GM21786 (cell line): Measurements from ENCODE around the gene DIAPH3.
"Not testable (repeated sequence)": the region's sequence is repeated elsewhere in the genome, so short reads cannot be mapped to it uniquely, and the experiment has no call there.

Experiments
- ATAC-seq: cut with Tn5 transposase; IDR thresholded peaks from one replicate; pipeline ENCODE4 v1.9.1; 2021; ENCODE audit not compliant: unreplicated experiment

DIAPH3 gene, protein sequence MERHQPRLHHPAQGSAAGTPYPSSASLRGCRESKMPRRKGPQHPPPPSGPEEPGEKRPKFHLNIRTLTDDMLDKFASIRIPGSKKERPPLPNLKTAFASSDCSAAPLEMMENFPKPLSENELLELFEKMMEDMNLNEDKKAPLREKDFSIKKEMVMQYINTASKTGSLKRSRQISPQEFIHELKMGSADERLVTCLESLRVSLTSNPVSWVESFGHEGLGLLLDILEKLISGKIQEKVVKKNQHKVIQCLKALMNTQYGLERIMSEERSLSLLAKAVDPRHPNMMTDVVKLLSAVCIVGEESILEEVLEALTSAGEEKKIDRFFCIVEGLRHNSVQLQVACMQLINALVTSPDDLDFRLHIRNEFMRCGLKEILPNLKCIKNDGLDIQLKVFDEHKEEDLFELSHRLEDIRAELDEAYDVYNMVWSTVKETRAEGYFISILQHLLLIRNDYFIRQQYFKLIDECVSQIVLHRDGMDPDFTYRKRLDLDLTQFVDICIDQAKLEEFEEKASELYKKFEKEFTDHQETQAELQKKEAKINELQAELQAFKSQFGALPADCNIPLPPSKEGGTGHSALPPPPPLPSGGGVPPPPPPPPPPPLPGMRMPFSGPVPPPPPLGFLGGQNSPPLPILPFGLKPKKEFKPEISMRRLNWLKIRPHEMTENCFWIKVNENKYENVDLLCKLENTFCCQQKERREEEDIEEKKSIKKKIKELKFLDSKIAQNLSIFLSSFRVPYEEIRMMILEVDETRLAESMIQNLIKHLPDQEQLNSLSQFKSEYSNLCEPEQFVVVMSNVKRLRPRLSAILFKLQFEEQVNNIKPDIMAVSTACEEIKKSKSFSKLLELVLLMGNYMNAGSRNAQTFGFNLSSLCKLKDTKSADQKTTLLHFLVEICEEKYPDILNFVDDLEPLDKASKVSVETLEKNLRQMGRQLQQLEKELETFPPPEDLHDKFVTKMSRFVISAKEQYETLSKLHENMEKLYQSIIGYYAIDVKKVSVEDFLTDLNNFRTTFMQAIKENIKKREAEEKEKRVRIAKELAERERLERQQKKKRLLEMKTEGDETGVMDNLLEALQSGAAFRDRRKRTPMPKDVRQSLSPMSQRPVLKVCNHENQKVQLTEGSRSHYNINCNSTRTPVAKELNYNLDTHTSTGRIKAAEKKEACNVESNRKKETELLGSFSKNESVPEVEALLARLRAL

GRCh38 chr13:60163478-60164233 lies at the start of gene DIAPH3:
DIAPH3 (minus strand) TSS chr13:60163928; CDS start chr13:60163766, 162 bp downstream.
- peak; percentile 100 for ATAC-seq

DNA sequence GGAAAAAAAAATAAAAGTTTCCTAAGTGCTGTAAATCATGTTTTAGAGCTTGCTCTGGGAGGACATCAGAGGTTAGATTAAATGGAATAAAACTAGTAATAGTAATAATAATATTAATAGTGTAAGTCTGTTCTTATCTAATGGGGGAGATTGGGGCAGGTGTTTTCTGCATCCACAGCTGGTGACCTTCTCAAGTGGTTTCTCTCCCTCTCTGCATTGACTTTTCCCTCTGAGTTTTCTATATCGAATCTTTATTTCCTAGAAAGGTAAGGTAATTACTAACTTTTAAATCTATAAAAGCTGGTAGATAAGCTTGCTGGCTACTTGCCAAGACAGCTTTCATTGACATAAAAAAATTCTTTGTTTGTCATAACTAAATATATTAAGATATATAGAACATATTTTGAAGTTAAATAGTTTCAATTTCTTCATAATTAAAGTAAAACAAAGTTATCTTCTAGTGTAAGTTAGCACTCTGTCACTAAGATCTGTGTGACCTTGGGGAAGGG lies 49.6 kb upstream of the DIAPH3 start:
- ATAC-seq: no peak

GRCh38 chr13:60211548-60211947 lies 47.8 kb upstream of the DIAPH3 start:
- no peak for ATAC-seq

- no peak for ATAC-seq
These were observed 47.0 kb upstream of the DIAPH3 start for GRCh38 chr13:60210510-60211330.

DNA sequence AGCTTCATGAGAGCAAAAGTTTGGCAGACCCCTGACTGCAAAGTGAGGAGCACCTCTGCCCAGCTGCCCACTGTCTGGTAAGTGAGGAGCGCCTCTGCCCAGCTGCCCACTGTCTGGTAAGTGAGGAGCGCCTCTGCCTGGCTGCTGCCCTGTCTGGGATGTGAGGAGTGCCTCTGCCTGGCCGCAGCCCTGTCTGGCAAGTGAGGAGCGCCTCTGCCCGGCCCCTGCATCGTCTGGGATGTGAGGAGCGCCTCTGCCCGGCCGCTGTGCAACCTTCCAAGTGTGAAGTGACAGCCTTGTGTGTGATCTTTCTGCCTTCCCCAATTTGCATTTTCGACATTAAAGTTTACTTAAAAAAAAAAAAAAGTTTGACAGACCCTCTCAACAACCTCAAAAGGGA lies 41.8 kb upstream of the DIAPH3 start:
- ATAC-seq: not testable (repeated sequence)

DNA sequence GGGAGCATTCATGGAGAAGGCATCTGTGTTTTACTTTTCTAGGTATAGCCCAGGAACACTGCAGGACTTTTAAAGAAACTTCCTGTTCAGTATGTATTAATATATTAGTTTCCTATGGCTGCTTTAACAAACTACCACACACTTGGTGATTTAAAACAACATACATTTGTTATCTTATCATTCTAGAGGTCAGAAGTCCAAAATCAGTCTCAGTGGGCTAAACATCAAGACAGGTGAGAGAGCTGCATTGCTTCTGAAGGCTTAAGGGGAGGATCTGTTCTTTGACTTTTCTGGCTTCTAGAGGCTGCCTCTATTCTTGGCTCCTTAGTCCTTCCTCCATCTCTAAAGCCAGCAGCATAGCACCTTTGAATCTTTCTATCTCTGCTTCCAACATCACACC lies 37.6 kb upstream of the DIAPH3 start:
- ATAC-seq: no peak

GRCh38 chr13:60195893-60196292 lies 32.2 kb upstream of the DIAPH3 start:
- not testable (repeated sequence) for ATAC-seq

GRCh38 chr13:60182907-60183306 lies 19.2 kb upstream of the DIAPH3 start:
- no peak for ATAC-seq

GRCh38 chr13:60178327-60178726 lies 14.6 kb upstream of the DIAPH3 start:
- ATAC-seq: no peak

GRCh38 chr13:60175571-60175970 lies 11.8 kb upstream of the DIAPH3 start:
- no peak for ATAC-seq

- ATAC-seq: no peak
These were observed 10.4 kb upstream of the DIAPH3 start for GRCh38 chr13:60174113-60174512.

DNA sequence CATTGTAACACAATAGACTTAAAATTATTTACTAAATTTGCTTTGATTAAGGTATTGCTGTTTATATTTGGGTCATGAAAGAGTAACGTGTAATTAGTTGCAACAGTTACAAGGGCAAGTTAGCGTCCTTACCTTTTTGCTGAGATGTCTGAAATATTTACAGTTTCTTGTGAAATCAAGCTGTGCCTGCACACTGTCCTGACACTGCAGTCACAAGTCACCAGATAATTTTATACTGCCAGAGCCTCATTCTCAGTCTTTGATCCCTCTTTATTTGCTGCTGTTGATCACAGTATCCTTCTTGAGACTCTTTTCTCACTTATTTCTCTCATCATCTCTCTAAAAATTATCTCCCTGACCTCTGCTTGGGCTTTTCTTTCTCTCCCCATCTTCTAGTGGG lies 8.4 kb upstream of the DIAPH3 start:
- ATAC-seq: no peak

- ATAC-seq: no peak
These were observed 6.7 kb upstream of the DIAPH3 start for GRCh38 chr13:60170414-60170813.

- no peak for ATAC-seq
These were observed 5.7 kb upstream of the DIAPH3 start for GRCh38 chr13:60169239-60170031.

- ATAC-seq: no peak
These were observed 3.4 kb upstream of the DIAPH3 start for GRCh38 chr13:60167121-60167520.

- no peak for ATAC-seq
These were observed 1.8 kb upstream of the DIAPH3 start for GRCh38 chr13:60165391-60166099.

DNA sequence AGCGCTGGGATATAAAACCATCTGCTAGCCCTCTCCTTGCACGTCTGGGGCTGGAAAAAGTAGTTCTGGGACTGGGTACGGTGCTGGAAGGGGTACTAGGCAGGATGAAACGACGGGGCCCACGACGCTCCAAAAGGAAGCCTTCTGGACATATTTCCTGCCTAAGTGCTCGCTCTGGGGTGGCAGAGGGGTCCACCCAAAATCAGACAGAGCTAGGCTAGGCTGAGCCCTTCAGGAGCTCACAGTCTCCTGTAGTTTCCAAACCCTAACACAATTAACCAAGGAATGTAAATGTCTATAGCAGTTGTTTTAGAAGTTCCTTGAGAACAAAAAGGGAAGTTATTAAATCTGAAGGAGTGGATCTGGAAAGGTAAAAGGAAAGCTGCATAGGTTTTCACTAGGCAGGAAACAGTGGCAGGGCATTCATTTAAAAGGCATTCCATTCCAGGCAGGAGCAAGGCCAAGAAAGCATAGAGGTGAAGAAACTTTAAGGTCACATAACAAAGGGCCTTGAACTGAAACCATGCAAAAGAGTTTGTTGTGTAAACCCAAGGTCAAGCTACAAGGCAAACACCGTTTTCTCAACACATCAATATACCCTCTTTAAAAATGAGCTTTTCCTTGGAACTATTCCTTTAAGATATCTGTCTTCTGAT lies 634 bp upstream of the DIAPH3 start:
- peak; percentile 19 for ATAC-seq

- ATAC-seq: no peak
These were observed 1.6 kb downstream of the DIAPH3 start for GRCh38 chr13:60162096-60162495.
